ENCODE measurements around the gene MARCHF3. TPM values are rescaled to one million over a fixed set of nuclear protein-coding genes. Genes with fewer than 3 reads are reported as not detected.

The MARCHF3 gene
- total RNA-seq, 1 donor from 2014 or later = 16.5 TPM

- H3K4me1 ChIP-seq (ENCODE audit: insufficient read depth, low read length) = no peaks in the 10 kb centered on the region
- no peaks in the 10 kb centered on the region for H3K27me3 ChIP-seq (ENCODE audit: insufficient read depth, low read length)
- H3K4me3 Mint-ChIP-seq (ENCODE audit: unreplicated experiment) = no peak overlapping the region
- no peak overlapping the region for H3K27ac ChIP-seq (ENCODE audit: low read depth, low read length)
- peaks cover 8% of the 10 kb centered on the region for H3K4me1 Mint-ChIP-seq (ENCODE audit: low read depth, unreplicated experiment)
- no peak for TF ChIP-seq CTCF (IDR thresholded peaks at IDR 0.05; ENCODE audit: insufficient read depth, low read depth, low read length)
- no peak for TF ChIP-seq EZH2 (IDR thresholded peaks at IDR 0.05; ENCODE audit: insufficient read depth, low read length)
- H3K9ac ChIP-seq (ENCODE audit: low read length) = no peak overlapping the region
- H3K9me3 Mint-ChIP-seq (ENCODE audit: unreplicated experiment) = no peaks in the 10 kb centered on the region
- no peak overlapping the region for H3K4me3 ChIP-seq (ENCODE audit: insufficient read depth, low read depth, low read length)
- H3K27ac Mint-ChIP-seq (ENCODE audit: unreplicated experiment) = no peak overlapping the region
- H4K20me1 ChIP-seq (ENCODE audit: insufficient read depth, low read length) = no peaks in the 10 kb centered on the region
- H3K4me2 ChIP-seq (ENCODE audit: low read length) = no peak overlapping the region
- no peaks in the 10 kb centered on the region for H3K79me2 ChIP-seq (ENCODE audit: insufficient read depth, low read length)
- no peaks in the 10 kb centered on the region for H3K27me3 Mint-ChIP-seq (ENCODE audit: low read depth, unreplicated experiment)
- no peaks in the 10 kb centered on the region for H3K36me3 ChIP-seq (ENCODE audit: insufficient read depth, low read length)
- no peaks in the 10 kb centered on the region for H3K36me3 Mint-ChIP-seq (ENCODE audit: low read depth, unreplicated experiment)
- DNase-seq (ENCODE audit: low read depth) (no peak), FAIRE-seq (no peak)
- H2AFZ ChIP-seq (ENCODE audit: low read depth, low read length) = no peak overlapping the region
- H3K9me3 ChIP-seq (ENCODE audit: insufficient read depth, low read depth, low read length) = no peaks in the 10 kb centered on the region
Measured at GRCh38 chr5:126936775-126937418, 93.5 kb downstream of the MARCHF3 start.

DNA sequence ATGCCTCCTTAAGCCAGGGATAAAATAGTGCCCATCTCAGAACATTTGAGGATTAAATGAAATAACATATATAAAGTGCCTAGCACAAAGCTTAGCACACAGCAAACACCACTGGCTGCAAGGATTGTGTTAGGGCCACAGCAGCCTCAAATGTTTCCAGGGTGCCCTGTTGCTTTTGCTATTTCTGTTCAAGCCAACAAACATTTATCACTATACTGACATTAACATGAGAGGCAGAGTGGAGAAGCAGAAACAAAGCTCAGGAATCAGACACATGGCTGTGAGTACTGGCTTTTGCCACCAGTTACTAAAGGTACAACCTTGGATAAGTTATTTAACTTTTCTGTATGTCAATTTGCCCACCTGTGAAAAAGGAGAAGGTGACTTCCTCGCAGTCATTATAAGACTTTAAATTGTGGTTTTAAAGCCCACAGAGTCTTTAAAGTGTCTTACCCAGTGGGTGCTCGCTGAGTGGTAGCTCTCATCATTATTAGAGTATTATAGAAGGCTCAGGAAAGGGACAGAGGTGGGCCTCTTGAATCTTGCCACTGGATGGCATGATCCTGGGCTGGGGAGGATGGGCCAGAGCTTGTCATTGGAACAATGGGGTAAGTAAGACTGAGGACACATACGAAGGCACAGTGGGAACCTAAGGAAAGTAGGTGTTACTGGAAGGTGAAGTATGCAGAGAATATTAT is 98.2 kb downstream of the MARCHF3 start:
- H3K27me3 ChIP-seq (ENCODE audit: insufficient read depth, low read length) = no peaks in the 10 kb centered on the region
- H3K9ac ChIP-seq (ENCODE audit: low read length) = no peak overlapping the region
- Mint-ChIP-seq H3K4me1 (ENCODE audit: low read depth, unreplicated experiment) (peaks cover 3% of the 10 kb centered on the region), H3K36me3 (ENCODE audit: low read depth, unreplicated experiment) (no peaks in the 10 kb centered on the region), H3K9me3 (ENCODE audit: unreplicated experiment) (no peaks in the 10 kb centered on the region), H3K27ac (ENCODE audit: unreplicated experiment) (no peak overlapping the region), H3K4me3 (ENCODE audit: unreplicated experiment) (no peak overlapping the region), H3K27me3 (ENCODE audit: low read depth, unreplicated experiment) (no peaks in the 10 kb centered on the region)
- no peaks in the 10 kb centered on the region for H3K36me3 ChIP-seq (ENCODE audit: insufficient read depth, low read length)
- no peaks in the 10 kb centered on the region for H3K4me1 ChIP-seq (ENCODE audit: insufficient read depth, low read length)
- H3K4me3 ChIP-seq (ENCODE audit: insufficient read depth, low read depth, low read length) = no peak overlapping the region
- H3K27ac ChIP-seq (ENCODE audit: low read depth, low read length) = no peak overlapping the region
- DNase-seq (ENCODE audit: low read depth) (no peak), FAIRE-seq (no peak)
- no peak for TF ChIP-seq EZH2 (IDR thresholded peaks at IDR 0.05; ENCODE audit: insufficient read depth, low read length)
- no peak for TF ChIP-seq CTCF (IDR thresholded peaks at IDR 0.05; ENCODE audit: insufficient read depth, low read depth, low read length)
- no peaks in the 10 kb centered on the region for H4K20me1 ChIP-seq (ENCODE audit: insufficient read depth, low read length)
- no peaks in the 10 kb centered on the region for H3K9me3 ChIP-seq (ENCODE audit: insufficient read depth, low read depth, low read length)
- no peak overlapping the region for H2AFZ ChIP-seq (ENCODE audit: low read depth, low read length)
- no peaks in the 10 kb centered on the region for H3K79me2 ChIP-seq (ENCODE audit: insufficient read depth, low read length)
- H3K4me2 ChIP-seq (ENCODE audit: low read length) = no peak overlapping the region

DNA sequence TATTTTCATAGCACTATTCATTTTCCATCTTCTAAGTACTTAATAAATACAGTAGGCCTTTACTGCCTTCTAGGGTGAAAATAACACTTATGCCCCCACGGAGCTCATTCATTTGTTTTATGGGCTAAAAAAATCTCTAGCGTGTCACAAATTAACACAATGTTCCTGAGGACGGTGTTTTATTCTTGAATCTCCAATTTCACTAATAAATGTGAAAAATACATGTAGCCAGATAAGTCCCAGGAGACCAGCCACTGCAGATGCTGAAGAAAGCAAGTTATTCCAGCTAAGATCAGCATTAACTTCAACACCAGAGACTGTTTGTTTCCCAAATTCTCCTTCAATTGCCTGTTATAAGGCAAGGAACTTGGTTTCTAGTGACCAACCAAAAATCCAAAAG is 102.3 kb downstream of the MARCHF3 start:
- H3K4me1 Mint-ChIP-seq (ENCODE audit: low read depth, unreplicated experiment) = peaks cover 12% of the 10 kb centered on the region
- Histone ChIP-seq H3K9ac (ENCODE audit: low read length) (no peak overlapping the region), H4K20me1 (ENCODE audit: insufficient read depth, low read length) (no peaks in the 10 kb centered on the region), H3K4me1 (ENCODE audit: insufficient read depth, low read length) (no peaks in the 10 kb centered on the region), H3K79me2 (ENCODE audit: insufficient read depth, low read length) (no peaks in the 10 kb centered on the region), H3K36me3 (ENCODE audit: insufficient read depth, low read length) (no peaks in the 10 kb centered on the region), H3K9me3 (ENCODE audit: insufficient read depth, low read depth, low read length) (no peaks in the 10 kb centered on the region), H3K4me2 (ENCODE audit: low read length) (no peak overlapping the region), H3K27ac (ENCODE audit: low read depth, low read length) (no peak overlapping the region), H3K4me3 (ENCODE audit: insufficient read depth, low read depth, low read length) (no peak overlapping the region), H3K27me3 (ENCODE audit: insufficient read depth, low read length) (no peaks in the 10 kb centered on the region), H2AFZ (ENCODE audit: low read depth, low read length) (no peak overlapping the region)
- H3K9me3 Mint-ChIP-seq (ENCODE audit: unreplicated experiment) = no peaks in the 10 kb centered on the region
- no peak for TF ChIP-seq EZH2 (IDR thresholded peaks at IDR 0.05; ENCODE audit: insufficient read depth, low read length)
- TF ChIP-seq CTCF (IDR thresholded peaks at IDR 0.05; ENCODE audit: insufficient read depth, low read depth, low read length) = no peak
- no peak overlapping the region for H3K27ac Mint-ChIP-seq (ENCODE audit: unreplicated experiment)
- no peaks in the 10 kb centered on the region for H3K36me3 Mint-ChIP-seq (ENCODE audit: low read depth, unreplicated experiment)
- DNase-seq (ENCODE audit: low read depth) = no peak
- H3K4me3 Mint-ChIP-seq (ENCODE audit: unreplicated experiment) = no peak overlapping the region
- FAIRE-seq = no peak
- no peaks in the 10 kb centered on the region for H3K27me3 Mint-ChIP-seq (ENCODE audit: low read depth, unreplicated experiment)
